Aorta (tissue), 5 donors: Measurements from ENCODE around the gene SUMF2. TPM values are rescaled to one million over a fixed set of nuclear protein-coding genes. Genes with fewer than 3 reads are reported as not detected.
"Not testable (repeated sequence)": the region's sequence is repeated elsewhere in the genome, so short reads cannot be mapped to it uniquely, and the experiment has no call there.

Experiments
- ATAC-seq: fragments of 200-7000 bp; cut with Tn5 transposase; one replicate; pipeline ENCODE4 v1.9.1; 2022; ENCODE audit warnings: moderate library complexity; ENCODE audit not compliant: low FRiP score
- DNase-seq, 2 donors: peaks; one replicate each; pipeline ENCODE4 v3.0.0-alpha.2; 2020
- H3K27ac ChIP-seq, 2 donors: one replicate each; pipeline ENCODE4 v1.5.1; 2013; ENCODE audit warnings: low read length in 2 of 2, mild to moderate bottlenecking in 2 of 2, moderate library complexity in 2 of 2, control low read depth in 1 of 2, inconsistent platforms in 1 of 2, low read depth in 1 of 2
- H3K27me3 ChIP-seq, 2 donors: one replicate each; pipeline ENCODE4 v1.6.1; 2013; ENCODE audit warnings: control low read depth in 1 of 2, low read length in 1 of 2, mild to moderate bottlenecking in 1 of 2, moderate library complexity in 1 of 2; ENCODE audit not compliant: insufficient read depth in 2 of 2, control insufficient read depth in 1 of 2
- H3K36me3 ChIP-seq, 2 donors: one replicate each; pipeline ENCODE4 v1.6.1; 2013; ENCODE audit warnings: control low read depth in 1 of 2, low read length in 1 of 2, mild to moderate bottlenecking in 1 of 2; ENCODE audit not compliant: insufficient read depth in 2 of 2, control insufficient read depth in 1 of 2
- H3K4me1 ChIP-seq, 2 donors: one replicate each; pipeline ENCODE4 v1.6.1; 2013; ENCODE audit warnings: low read length in 2 of 2, control low read depth in 1 of 2, mild to moderate bottlenecking in 1 of 2, moderate library complexity in 1 of 2; ENCODE audit not compliant: insufficient read depth in 2 of 2, control insufficient read depth in 1 of 2
- H3K4me3 ChIP-seq, 2 donors: one replicate each; pipeline ENCODE4 v1.5.1; 2013; ENCODE audit warnings: low read length in 2 of 2, control low read depth in 1 of 2, mild to moderate bottlenecking in 1 of 2
- H3K9me3 ChIP-seq: one replicate; pipeline ENCODE4 v1.6.1; 2013; ENCODE audit warnings: mild to moderate bottlenecking, low read length; ENCODE audit not compliant: control insufficient read depth
- WGBS, 2 donors: extraction: QIAGEN DNeasy Blood & Tissue Kit; methylation state at CpG; one replicate each; pipeline ENCODE4 v1.1.7; 2013; 5-methylcytosine and 5-hydroxymethylcytosine counted together
- intact Hi-C, 2 donors: fragments of 100-400 bp; cut with DNase I; formaldehyde crosslinking; loops; one replicate each; pipeline versions ENCODE4 v1.14.2 to v1.15.0; 2022
- long read RNA-seq, 2 donors: library from polyadenylated mRNA; unstranded; transcript quantifications; one replicate each; pipeline ENCODE4 v2.0.0, GENCODE V29; 2020 to 2021
- polyA plus RNA-seq, 2 donors: library from polyadenylated mRNA; stranded (reverse); fragments of 200-250 nt; gene quantifications; one replicate each; pipeline ENCODE4 v1.2.3, GENCODE V29; 2013
- total RNA-seq, 2 donors: library from RNA; stranded (reverse); fragmentation: NEBNext Ultra II Directional; extraction: Animal tissue kit (Norgen Biotek cat#: 25700); gene quantifications; one replicate each; pipeline ENCODE4 v1.2.1, GENCODE V29; 2021
- donor health status: healthy with polysubstance abuse.
- donor health status: Bipolar disorder and iron deficiency.
- donor health status: DM: no; HTN: no; CAD: no.
- donor health status: DM: no; HTN: no; CAD: no.
- donor health status: DM: yes; HTN: yes; CAD: no.

SUMF2 gene
- total RNA-seq (100 to 1,000 TPM in 1 of 2 donors, 10 to 100 TPM in 1; 95.2 to 118 TPM), polyA plus RNA-seq (100 to 1,000 TPM in 1 of 2 donors, 10 to 100 TPM in 1; 47.7 to 143 TPM)
- long read RNA-seq, donor 1, transcript SUMF2-204 (8 exons, 1,683 nt) = minor isoform, 10 of 425 reads
- long read RNA-seq, donor 1, transcript SUMF2-208 (9 exons, 2,052 nt) = major isoform, 337 of 425 reads
- long read RNA-seq, donor 1, transcript SUMF2-205 (10 exons, 1,171 nt) = minor isoform, 13 of 425 reads
- long read RNA-seq, donor 1, partial matches to known transcripts = 19 of 425 reads
- long read RNA-seq, donor 1, other reads (novel, unspliced or antisense) = 30 of 425 reads
- long read RNA-seq, donor 2, transcript SUMF2-205 (10 exons, 1,171 nt) = minor isoform, 6 of 73 reads
- long read RNA-seq, donor 2, transcript SUMF2-208 (9 exons, 2,052 nt) = major isoform, 48 of 73 reads
- long read RNA-seq, donor 2, partial matches to known transcripts = 1 of 73 reads
- long read RNA-seq, donor 2, other reads (novel, unspliced or antisense) = 13 of 73 reads

- Histone ChIP-seq H3K9me3 (no peaks in the 10 kb centered on the region), H3K4me1 (no peaks in the 10 kb centered on the region), H3K36me3 (peaks cover 0 to 3% of the 10 kb centered on the region in 2 donors), H3K27ac (peak within 1 kb of the TSS; percentile 53 to 68), H3K27me3 (no peaks in the 10 kb centered on the region), H3K4me3 (peak within 1 kb of the TSS; percentile 43 to 96)
- peak; percentile 95 to 97 for DNase-seq
- peak; percentile 99 for ATAC-seq
- 0% methylated on average over 48 to 49 of the region's 49 CpGs for WGBS, 2 donors
- intact Hi-C loops = loop anchor here in 1 of 2 donors (1.0 kb wide), 1 partner anchor 13 kb away; the partner anchor contains the start of genes CCT6A and PSPH
Measured at GRCh38 chr7:56063882-56064625, at the start of gene SUMF2. SUMF2 (plus strand) TSS chr7:56064286; CDS start chr7:56064312, 26 bp downstream.

- ATAC-seq, intact Hi-C loops, H3K4me3 ChIP-seq, H3K27ac ChIP-seq, DNase-seq, H3K36me3 ChIP-seq, H3K27me3 ChIP-seq, H3K9me3 ChIP-seq, H3K4me1 ChIP-seq: not testable (repeated sequence)
- WGBS, 2 donors = 94 to 95% methylated on average over 3 of the region's 3 CpGs
Measured at GRCh38 chr7:56017015-56017414, 47.1 kb upstream of the SUMF2 start.

DNA sequence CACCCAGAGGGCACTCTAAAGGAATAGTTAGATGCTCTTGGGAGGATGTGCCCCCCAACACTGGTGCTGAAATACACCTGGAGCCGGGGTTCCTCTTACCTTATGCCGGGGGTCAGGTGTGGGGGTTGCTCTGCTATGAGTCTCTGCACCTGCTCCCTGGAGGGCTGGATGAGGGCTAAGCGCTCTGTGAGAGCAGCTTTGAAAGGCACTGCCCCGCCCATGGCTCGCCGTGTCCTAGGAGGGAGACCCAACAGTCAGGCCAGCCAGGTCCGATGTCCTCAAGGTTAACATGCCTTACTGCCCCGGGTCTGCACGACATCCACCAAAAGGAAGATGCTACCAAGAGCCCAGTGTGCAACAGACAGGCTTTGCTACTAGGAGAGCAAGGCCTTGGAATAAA, 44.6 kb upstream of the SUMF2 start:
- H3K27ac ChIP-seq = no peak overlapping the region
- H3K9me3 ChIP-seq = no peaks in the 10 kb centered on the region
- no peaks in the 10 kb centered on the region for H3K27me3 ChIP-seq
- WGBS, 2 donors = 79 to 82% methylated on average over 9 of the region's 9 CpGs
- H3K4me1 ChIP-seq = no peaks in the 10 kb centered on the region
- no peak overlapping the region for H3K4me3 ChIP-seq
- ATAC-seq (no peak), DNase-seq (no peak)
- intact Hi-C loops = no loop called here
- H3K36me3 ChIP-seq = peaks cover 0 to 2% of the 10 kb centered on the region in 2 donors

DNA sequence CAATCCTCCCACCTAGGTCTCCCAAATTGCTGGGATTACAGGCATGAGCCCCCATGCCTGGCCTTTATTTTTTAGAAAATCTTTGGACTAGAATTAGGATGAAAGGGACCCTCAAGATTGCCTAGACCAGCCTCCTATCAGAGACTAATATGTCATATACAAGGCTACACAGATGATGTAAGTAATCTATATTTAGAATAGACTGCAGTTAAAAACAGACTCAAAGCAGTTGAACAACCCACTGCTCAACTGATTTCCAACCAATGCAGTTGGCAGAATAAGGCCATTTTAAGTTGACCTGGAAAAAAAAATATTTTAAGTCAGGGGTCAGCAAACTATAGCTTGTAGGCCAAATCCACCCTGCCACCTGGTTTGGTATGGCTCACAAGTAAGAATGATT, 40.6 kb upstream of the SUMF2 start:
- intact Hi-C loops = no loop called here
- ATAC-seq (no peak), DNase-seq (no peak)
- H3K4me3 ChIP-seq = no peak overlapping the region
- no peaks in the 10 kb centered on the region for H3K4me1 ChIP-seq
- peaks cover 0 to 2% of the 10 kb centered on the region in 2 donors for H3K36me3 ChIP-seq
- H3K27me3 ChIP-seq = no peaks in the 10 kb centered on the region
- no peaks in the 10 kb centered on the region for H3K9me3 ChIP-seq
- no peak overlapping the region for H3K27ac ChIP-seq

DNA sequence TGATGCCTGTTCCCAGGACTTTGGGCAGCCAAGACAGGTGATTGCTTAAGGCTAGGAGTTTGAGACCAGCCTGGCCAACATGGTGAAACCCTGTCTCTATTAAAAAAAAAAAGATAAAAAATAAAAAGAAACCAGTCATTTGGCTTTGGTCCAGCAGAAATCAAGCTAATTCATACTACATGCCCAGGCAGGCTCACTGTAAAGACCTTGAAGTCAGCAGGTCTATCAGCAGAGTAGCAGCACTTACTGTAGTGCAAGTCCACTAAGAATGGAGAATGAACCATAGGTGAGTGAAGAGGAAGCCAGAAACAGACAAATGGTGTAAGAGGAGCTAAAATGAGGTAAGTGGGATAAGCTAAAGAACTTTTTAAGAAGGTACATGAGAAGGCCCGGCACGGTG, 37.5 kb upstream of the SUMF2 start:
- ATAC-seq = no peak
- Histone ChIP-seq H3K4me3 (no peak overlapping the region), H3K27ac (no peak overlapping the region), H3K27me3 (no peaks in the 10 kb centered on the region), H3K9me3 (no peaks in the 10 kb centered on the region), H3K36me3 (no peaks in the 10 kb centered on the region), H3K4me1 (no peaks in the 10 kb centered on the region)
- WGBS, 2 donors = 63 to 98% methylated on average over 1 to 2 of the region's 2 CpGs
- intact Hi-C loops = no loop called here
- no peak for DNase-seq

- Histone ChIP-seq H3K4me3 (no peak overlapping the region), H3K36me3 (no peaks in the 10 kb centered on the region), H3K27ac (no peak overlapping the region), H3K4me1 (no peaks in the 10 kb centered on the region), H3K27me3 (no peaks in the 10 kb centered on the region), H3K9me3 (no peaks in the 10 kb centered on the region)
- no peak for DNase-seq
- intact Hi-C loops = no loop called here
- 92% methylated on average over 9 of the region's 9 CpGs for WGBS, 2 donors
- no peak for ATAC-seq
Measured at GRCh38 chr7:56028942-56029630, 35.0 kb upstream of the SUMF2 start.

GRCh38 chr7:56030340-56030739, 33.7 kb upstream of the SUMF2 start:
- ATAC-seq = no peak

DNA sequence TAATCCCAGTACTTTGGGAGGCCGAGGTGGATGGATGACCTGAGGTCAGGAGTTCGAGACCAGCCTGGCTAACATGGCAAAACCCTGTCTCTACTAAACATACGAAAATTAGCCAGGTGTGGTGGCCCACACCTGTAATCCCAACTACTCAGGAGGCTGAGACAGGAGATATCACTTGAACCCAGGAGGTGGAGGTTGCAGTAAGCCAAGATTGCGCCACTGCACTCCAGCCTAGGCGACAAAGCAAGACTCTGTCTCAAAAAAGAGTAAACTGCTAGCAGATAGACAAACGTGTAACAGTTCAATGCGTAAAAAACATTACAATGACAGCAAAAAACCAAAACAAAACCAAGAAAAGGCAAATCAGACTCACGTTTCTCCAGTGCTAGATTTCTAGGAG, 32.5 kb upstream of the SUMF2 start:
- H3K4me3 ChIP-seq, H3K9me3 ChIP-seq, H3K27me3 ChIP-seq, DNase-seq, ATAC-seq, H3K27ac ChIP-seq, H3K4me1 ChIP-seq, intact Hi-C loops, H3K36me3 ChIP-seq: not testable (repeated sequence)
- 84 to 89% methylated on average over 8 of the region's 8 CpGs for WGBS, 2 donors

More at GRCh38 chr7:56030340-56030739, 33.7 kb upstream of the SUMF2 start:
- DNase-seq = no peak
- Histone ChIP-seq H3K9me3 (no peaks in the 10 kb centered on the region), H3K36me3 (no peaks in the 10 kb centered on the region), H3K27me3 (no peaks in the 10 kb centered on the region), H3K4me1 (no peaks in the 10 kb centered on the region), H3K27ac (no peak overlapping the region), H3K4me3 (no peak overlapping the region)
- intact Hi-C loops = no loop called here
- WGBS, 2 donors = 97% methylated on average over 8 of the region's 8 CpGs
